NCI-H2227 (cell line): ENCODE measurements around the gene NRIP2.

ENCODE experiments used
- DNase-seq: peaks from one replicate; lab custom pipeline; 2025; ENCODE audit not compliant: unreplicated experiment; lab: John Stamatoyannopoulos, UW

The NRIP2 gene

GRCh38 chr12:2806700-2807099, 28.1 kb downstream of the NRIP2 start:
- no peak for DNase-seq

GRCh38 chr12:2805143-2805520, 29.7 kb downstream of the NRIP2 start:
- no peak for DNase-seq

DNA sequence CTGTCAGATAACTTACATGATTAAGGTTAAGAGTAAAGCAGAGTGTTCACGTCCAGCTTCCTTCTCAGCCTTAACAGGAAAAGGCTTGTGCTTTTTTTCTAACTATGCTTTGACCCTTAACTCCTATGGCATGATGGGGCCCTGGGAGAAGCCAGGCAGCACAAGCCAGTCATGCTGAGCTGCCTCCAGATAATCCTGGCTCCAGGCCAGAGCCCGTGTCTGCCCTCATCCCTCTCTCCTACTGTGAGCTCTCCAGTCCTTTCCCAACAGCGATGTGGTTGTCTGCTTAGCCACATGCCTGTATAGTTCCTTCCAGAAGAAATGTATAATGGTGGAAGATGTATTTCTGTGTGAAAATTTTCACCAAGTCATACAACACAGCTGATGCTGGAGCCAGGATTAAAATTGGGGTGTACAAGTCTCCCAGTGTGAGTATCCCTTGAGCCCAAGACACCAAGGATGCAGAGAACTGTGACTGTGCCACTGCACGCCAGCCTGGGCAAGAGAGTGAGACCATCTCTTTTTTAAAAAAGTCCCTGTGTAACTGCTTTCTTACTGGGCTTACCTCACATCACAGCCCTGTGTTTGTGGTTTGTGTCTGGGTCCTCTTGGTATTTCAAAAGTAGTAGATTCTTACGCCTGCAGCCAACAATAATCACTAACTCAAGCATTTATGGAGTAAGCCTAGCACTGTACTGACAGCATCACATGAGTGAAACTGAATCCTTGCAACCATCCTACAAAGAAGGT, 30.3 kb downstream of the NRIP2 start:
- DNase-seq, result peak; percentile 32

DNA sequence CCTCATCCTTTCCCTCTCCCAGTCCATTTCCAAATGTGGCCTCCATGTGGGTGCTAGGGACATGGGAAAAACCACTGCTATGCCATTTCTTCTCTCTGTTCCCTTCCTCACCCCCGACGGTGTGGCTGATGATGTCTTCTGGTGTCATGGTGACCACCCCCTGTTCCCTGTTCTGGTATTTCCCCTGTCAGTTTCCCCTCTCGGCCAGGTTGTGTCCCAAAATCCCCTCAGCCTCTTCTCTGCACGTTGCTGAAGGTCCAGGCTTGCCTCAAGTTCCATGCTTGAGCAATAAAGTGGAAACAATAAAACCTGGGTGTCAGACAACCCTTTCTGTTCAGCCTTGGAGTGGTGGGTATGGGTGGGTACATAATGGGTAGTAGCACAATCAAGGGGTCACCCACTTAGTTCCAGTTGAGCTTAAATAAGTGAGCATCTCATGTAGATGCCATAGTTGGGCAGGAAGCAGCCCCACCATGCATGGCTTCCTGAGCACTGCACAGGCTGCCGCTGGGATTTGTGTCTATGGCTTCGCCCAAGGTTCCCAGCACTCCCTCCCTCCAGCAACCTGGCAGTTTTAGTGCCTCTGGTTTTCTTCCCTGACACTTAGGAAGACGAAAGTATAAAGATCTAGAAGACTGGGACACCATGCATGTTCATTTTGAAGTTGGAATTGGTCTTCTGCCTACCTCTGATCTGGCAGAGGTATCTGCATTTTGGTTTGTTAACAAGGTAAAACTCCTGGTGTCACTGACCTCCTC, 31.0 kb downstream of the NRIP2 start:
- no peak for DNase-seq

DNA sequence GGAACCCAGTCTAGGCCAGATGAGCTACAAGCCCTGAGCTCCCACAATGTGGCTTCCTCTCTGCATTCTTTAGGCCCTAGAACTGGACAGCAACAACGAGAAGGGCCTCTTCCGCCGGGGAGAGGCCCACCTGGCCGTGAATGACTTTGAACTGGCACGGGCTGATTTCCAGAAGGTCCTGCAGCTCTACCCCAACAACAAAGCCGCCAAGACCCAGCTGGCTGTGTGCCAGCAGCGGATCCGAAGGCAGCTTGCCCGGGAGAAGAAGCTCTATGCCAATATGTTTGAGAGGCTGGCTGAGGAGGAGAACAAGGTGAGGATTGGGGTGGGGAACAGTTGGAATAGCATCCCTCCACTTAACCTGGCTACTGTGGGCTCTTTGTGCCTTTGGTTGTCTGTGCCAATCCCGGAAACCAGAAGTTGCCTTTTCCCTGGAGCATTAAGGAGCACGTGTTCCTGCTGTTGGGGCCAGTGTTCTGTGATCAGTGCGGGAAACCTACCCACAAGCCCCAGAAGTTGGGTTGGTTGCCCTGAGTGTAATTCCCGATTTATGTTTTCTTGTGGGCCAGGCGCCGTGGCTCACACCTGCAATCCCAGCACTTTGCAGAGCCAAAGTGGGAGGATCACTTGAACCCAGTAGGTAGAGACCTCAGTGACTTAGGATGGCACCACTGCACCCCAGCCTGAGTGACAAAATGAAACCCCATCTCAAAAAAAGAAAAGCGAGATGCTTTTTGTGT, 33.6 kb downstream of the NRIP2 start:
- no peak for DNase-seq

DNA sequence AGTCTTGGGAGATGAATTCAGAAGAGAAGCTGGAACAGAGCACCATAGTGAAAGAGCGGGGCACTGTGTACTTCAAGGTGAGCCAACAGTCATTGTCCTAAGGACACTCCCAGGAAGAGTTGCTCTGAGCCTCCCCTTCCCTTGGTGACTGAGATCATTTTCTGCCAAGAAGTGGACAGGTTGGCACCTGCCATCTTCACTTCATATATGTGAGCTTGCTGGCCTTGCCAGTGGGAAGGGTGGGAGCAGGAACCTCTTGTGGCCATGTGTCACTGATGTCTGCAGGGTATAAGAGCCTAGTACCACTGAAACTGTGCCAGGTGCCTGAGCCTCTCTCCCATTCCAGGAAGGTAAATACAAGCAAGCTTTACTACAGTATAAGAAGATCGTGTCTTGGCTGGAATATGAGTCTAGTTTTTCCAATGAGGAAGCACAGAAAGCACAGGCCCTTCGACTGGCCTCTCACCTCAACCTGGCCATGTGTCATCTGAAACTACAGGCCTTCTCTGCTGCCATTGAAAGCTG, 34.7 kb downstream of the NRIP2 start:
- no peak for DNase-seq

DNA sequence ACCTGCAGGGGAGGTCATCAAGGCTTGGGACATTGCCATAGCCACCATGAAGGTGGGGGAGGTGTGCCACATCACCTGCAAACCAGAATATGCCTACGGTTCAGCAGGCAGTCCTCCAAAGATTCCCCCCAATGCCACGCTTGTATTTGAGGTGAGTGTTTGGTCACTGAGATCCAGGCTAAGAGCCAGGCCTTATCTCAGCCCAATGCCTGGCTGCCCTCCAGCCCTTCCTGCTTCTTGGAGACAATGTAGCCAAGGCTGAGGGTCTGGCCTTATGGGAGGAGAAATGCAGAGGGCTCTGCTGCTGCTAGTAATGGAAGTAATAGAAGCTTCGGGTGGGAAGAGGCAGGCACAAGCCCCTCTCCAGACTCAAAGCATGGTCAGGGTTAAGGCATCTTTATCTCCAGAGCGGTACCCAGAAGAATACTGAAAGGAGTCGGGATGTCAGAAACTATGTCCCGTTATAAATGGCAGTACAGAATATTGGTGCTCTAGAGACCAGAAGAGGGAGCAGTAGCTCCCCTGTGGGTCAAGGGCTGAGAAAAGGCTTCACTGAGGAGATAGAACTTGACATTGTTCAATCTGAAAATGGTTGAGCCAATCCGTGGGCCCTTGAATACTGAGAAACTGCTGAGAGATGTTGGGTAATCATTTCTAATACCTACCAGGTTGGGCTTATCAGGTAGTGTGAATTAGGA, 37.0 kb downstream of the NRIP2 start:
- DNase-seq, result no peak

DNA sequence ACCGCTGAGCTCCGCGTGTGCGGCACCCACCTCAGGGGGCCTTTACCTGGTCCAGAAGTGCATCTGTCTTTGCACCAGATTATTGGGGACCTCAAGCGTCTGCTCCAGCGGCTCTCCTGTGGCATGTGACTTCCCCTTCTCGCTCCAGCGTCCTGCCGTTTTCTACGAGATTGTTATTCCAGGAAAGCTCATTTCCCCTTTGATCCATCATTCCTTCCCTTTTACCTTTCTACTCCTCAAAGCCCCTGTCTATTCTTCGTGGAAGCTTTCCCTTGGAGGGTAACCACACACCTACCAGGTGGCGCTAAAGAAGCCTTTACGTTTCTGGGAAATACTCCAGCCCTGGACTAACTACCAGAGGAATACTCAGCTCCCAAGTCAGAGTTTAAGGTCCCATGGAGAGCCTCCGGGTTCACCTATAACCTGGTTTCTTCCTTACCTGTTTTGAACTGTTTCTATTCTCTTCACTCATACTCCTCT, 38.6 kb downstream of the NRIP2 start:
- peak; percentile 13 for DNase-seq

DNA sequence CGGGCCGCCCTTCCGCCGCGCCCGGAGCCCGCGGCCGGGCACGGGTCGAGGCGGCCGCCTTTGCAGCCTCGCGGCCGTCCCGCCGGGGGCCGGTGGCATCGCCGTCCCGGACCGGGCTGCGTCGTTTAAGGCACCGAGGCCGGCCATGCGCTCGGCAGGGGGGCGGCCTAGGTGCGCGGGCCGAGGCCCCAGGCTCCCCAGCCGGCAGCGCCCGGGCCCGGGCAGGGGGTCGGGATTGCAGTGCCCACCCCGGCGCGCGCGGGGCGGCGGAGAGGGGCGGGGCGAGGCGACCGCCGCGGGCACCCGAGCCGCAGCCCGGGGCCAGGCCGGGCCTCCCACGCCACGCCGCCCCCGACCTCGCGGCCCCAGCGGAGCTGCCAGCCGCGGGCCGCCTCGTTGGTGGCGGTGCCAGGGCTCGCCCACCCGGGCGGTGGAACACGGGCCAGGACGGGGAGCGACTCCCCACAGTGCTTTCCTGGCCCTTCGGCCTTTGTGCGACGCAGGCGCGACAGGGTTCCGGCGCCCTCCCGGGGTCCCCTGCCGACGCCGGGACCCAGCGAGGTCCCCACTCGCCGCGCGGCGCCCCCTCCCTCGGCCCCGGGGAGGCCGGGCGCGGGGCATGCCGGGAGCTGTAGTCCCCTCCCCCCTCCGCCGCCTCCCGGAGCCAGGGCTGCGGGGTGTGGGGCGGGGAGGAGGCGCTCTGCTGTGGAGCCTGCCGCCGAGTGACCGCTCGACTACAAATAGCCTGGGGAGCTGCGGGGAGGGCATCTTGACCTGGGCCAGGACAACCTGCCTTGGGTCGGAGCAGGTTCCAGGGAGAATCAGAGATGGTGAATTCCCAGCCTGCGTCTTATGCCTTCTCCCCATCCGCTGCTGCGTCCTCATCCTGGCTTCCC, 39.3 kb downstream of the NRIP2 start:
- DNase-seq, result peak; percentile 71

DNA sequence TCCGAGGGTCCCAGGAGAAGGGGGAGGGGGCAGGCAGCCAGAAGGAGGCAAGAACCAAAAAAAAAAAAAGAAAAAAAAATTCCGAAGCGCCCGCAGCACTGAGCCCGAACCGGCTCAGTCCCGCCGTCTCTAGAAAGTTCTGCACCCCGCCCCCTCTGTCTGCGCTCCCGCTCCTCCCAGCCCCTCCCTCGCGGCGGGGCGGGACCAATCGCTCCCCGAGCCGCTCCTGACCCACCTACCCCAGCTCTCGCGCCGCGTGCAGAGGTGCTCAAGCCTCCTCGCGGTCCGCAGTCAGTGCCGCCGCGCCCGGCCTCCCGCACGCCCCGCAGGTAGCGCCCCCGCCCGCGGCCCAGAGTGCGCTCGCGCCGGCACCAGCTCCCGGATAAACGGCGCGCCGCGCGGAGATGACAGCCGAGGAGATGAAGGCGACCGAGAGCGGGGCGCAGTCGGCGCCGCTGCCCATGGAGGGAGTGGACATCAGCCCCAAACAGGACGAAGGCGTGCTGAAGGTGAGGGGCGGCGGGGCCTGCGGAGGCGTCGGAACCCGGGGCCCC, 40.0 kb downstream of the NRIP2 start, which contains the start of gene FKBP4:
Gene FKBP4, plus strand, starts transcription at position 235 of the 554 bp plus-strand sequence. Its CDS starts 170 bp downstream, at position 405.
- peak; percentile 88 for DNase-seq

DNA sequence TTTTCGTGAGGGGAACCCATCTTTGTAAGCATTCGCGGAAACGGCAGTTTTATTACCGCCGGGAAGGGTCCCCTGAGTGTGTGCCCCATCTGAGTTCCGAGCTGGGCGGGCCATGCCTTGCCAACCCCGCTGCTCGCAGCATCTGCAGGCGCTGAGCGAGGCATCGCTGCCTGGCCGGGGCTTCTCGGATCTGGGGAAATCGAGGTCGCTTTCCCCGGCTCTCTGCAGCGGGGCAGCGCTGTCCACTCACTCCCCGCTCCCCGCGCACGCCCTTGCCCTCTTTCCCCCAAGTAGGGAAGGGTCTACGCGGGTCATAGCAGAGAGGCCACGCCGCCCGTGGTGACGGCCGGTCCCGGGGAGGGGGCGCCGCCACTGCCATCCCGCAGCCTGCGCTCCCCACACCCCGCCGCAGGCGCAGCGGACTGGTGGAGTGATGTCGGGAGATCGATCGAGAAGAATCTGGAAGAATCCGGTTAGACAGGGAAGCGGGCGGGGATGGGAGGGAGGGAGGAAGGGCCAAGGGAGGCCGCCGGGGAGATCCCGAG, 40.6 kb downstream of the NRIP2 start:
- peak; percentile 60 for DNase-seq

DNA sequence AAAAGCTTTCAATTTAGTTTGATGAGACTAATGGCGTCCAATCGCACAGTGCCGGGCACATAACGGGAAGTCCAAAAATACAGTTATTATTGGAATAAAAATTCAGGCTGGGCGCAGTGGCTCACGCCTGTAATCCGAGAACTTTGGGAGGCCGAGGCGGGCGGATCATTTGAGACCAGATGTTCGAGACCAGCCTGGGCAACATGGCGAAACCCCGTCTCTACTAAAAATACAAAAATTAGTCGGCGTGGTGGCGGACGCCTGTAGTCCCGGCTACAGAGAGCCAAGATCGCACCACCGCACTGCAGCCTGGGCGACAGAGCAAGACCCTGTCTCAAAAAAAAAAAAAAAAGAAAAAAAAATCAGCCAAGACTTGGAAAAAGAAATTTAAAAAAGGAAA, 41.3 kb downstream of the NRIP2 start:
- DNase-seq, result no peak

GRCh38 chr12:2792671-2793500, 41.9 kb downstream of the NRIP2 start:
- DNase-seq, result no peak

GRCh38 chr12:2791089-2791488, 43.7 kb downstream of the NRIP2 start:
- DNase-seq, result no peak

DNA sequence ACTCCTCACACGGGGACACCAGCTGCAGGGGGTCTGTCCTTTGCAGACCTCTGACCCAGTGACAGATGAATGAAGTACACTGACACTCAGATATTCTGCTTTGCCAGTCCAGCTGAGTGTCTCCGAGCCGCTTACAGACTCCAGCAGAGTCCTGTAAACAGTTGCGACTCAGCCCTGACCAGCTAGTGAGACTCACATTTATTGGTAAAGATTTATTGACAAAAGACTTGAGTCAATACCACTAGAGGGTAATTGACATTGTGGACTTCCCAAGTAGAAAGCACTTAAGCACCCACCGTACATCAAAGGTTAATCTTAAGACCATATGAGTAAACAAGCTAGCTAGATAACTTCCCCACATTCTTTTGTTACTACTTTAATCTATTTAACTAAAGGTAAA, 49.8 kb downstream of the NRIP2 start:
- no peak for DNase-seq

DNA sequence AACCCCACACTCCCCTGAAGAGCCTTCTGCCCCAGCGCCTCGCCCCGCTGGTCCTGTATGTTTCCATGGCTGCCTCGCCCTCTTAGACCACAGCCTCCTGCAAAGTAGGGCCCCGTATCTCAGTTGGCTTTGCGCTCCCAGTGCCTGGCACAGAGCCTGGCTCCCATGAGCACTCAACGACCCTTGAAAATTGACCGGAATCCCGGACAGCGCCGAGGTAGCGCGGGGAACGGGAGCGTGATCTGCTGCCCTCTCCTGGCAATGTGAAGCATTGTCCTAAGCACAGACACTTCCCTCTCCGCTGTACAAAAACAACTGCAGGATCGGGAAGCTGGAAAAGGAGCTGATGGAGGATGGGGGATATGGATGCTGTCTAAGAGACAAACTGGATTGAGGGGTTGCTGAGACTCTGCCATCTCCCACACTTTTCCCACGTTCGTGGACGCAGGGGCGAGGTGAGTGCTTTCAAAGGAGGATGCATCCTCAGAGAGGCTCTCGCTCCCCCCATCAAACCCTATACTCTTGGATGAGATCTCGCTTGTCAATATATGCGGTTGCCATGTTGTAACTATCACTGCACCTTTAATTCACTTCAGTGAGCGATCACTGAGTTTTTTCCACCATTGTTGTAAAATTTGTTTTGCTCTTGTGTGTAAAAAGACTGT, 50.8 kb downstream of the NRIP2 start:
- DNase-seq, result peak; percentile 69

DNA sequence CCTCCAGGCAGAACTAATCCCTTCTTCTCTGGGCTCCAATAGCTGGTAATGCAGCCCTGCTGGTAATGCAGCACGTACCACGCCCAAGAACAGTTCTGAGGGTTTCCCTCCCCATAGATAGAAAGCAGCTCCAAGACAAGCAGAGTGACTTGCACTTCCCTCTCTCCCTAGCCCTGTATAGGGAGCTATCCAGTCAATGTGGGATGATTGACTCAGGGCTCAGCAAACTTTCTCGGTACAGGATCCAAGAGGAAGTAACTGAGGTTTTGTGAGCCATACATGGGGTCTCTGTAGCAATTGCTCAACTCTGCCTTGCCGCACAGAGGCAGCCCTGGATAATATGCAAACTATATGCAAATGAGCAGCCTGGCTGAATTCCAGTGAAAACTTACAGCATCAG, 55.6 kb downstream of the NRIP2 start:
- DNase-seq, result no peak
